Endothelial cell (in vitro differentiated cells): ENCODE data around the gene TAP1. TPM values are rescaled to one million over a fixed set of nuclear protein-coding genes. Genes with fewer than 3 reads are reported as not detected.

Experiments used
- DNase-seq: peaks from one replicate; pipeline ENCODE4 v3.0.0; 2021; ENCODE audit warnings: low spot score
- H3K27ac Mint-ChIP-seq: one replicate; pipeline ENCODE4 v1.8.0; 2021; ENCODE audit warnings: mixed read lengths, inconsistent platforms; ENCODE audit not compliant: unreplicated experiment
- H3K27me3 Mint-ChIP-seq: one replicate; pipeline ENCODE4 v1.8.0; 2021; ENCODE audit warnings: mild to moderate bottlenecking, moderate library complexity, mixed read lengths, inconsistent platforms; ENCODE audit not compliant: unreplicated experiment
- H3K36me3 Mint-ChIP-seq: one replicate; pipeline ENCODE4 v1.8.0; 2021; ENCODE audit warnings: mild to moderate bottlenecking, low read depth, mixed read lengths, inconsistent platforms; ENCODE audit not compliant: unreplicated experiment
- H3K4me1 Mint-ChIP-seq: one replicate; pipeline ENCODE4 v1.8.0; 2021; ENCODE audit warnings: mild to moderate bottlenecking, mixed read lengths, inconsistent platforms; ENCODE audit not compliant: unreplicated experiment
- H3K4me3 Mint-ChIP-seq: one replicate; pipeline ENCODE4 v1.8.0; 2021; ENCODE audit warnings: mild to moderate bottlenecking, mixed read lengths, inconsistent platforms; ENCODE audit not compliant: unreplicated experiment
- H3K9me3 Mint-ChIP-seq: one replicate; pipeline ENCODE4 v1.8.0; 2021; ENCODE audit warnings: mixed read lengths, inconsistent platforms; ENCODE audit not compliant: unreplicated experiment
- CTCF ChIP-seq: fragments of 200-600 bp; sonication (generic); IDR thresholded peaks from one replicate; pipeline ENCODE4 v1.5.0; 2021; ENCODE audit warnings: antibody characterized with exemption; ENCODE audit not compliant: unreplicated experiment
- total RNA-seq: library from RNA; stranded (reverse); fragmentation: NEBNext Ultra II Directional; extraction: Animal tissue kit (Norgen Biotek cat#: 25700); gene quantifications from one replicate; pipeline ENCODE4 v1.2.1, GENCODE V29; 2021; ENCODE audit not compliant: unreplicated experiment

Gene TAP1
- total RNA-seq, 1 donor from 2014 or later, result 1.6 TPM

GRCh38 chr6:32889533-32889932 lies 36.0 kb upstream of the TAP1 start:
- Mint-ChIP-seq H3K27ac (no peak overlapping the region), H3K36me3 (no peaks in the 10 kb centered on the region), H3K9me3 (no peaks in the 10 kb centered on the region), H3K27me3 (peaks cover 2% of the 10 kb centered on the region), H3K4me3 (no peak overlapping the region), H3K4me1 (peaks cover 15% of the 10 kb centered on the region)
- DNase-seq, result no peak
- no peak for TF ChIP-seq CTCF

DNA sequence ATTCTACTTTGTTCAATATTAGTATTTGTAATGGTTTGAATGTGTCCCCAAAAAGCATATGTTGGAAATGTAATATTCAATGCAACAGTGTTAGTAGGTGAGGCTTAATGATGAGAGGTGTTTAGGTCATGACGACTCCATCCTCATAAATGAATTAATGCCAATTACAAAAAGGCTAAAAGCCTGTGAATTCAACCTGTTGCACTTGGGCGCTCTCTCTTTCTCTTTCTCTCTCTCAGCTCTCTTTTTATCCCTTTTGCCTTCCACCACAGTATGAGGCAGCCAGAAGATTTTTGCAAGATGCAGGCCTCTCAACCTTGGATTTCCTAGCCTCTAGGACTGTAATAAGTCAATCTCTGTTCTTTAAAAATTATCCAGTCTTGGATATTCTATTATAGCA lies 35.1 kb upstream of the TAP1 start:
- no peak for TF ChIP-seq CTCF
- no peak overlapping the region for H3K27ac Mint-ChIP-seq
- peaks cover 4% of the 10 kb centered on the region for H3K27me3 Mint-ChIP-seq
- peaks cover 15% of the 10 kb centered on the region for H3K4me1 Mint-ChIP-seq
- no peaks in the 10 kb centered on the region for H3K9me3 Mint-ChIP-seq
- H3K4me3 Mint-ChIP-seq, result no peak overlapping the region
- no peaks in the 10 kb centered on the region for H3K36me3 Mint-ChIP-seq
- no peak for DNase-seq

GRCh38 chr6:32887616-32888015 lies 34.1 kb upstream of the TAP1 start:
- no peak overlapping the region for H3K27ac Mint-ChIP-seq
- H3K4me3 Mint-ChIP-seq, result no peak overlapping the region
- no peaks in the 10 kb centered on the region for H3K36me3 Mint-ChIP-seq
- peaks cover 13% of the 10 kb centered on the region for H3K4me1 Mint-ChIP-seq
- H3K27me3 Mint-ChIP-seq, result peaks cover 5% of the 10 kb centered on the region
- no peaks in the 10 kb centered on the region for H3K9me3 Mint-ChIP-seq
- no peak for TF ChIP-seq CTCF
- no peak for DNase-seq

DNA sequence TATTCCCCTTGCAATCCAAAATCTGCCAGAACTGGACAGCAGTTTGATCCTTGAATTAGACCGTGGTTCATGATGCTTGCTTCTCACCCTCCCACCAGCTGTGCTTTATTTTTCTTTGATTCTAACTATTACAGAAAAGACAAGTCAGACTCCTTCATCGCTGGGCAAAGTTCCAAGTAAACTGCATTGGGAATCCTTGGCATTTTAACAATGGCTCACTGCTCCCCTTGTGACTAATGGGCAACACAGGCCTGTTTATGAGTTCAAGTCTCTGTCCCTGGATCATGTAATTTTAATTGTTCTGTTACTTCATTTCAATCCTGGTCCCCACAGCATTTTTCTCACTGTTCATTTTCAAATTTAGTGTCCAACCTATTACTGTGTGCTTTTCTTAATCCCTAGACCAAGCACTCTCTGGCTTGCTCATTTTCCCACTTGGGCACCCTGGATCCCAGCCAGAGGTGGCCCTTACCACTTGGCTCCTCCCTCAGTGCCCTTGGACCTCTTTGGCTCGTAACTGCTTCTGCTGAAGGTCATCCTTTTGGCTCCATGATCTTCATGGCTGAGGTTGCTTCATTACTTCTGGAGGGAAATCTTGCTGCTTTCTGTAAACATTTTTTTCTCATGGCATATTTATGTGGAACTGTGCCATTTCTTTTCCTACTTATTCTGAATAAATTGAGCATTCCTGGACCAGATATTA lies 33.3 kb upstream of the TAP1 start:
- Mint-ChIP-seq H3K27me3 (peaks cover 7% of the 10 kb centered on the region), H3K36me3 (no peaks in the 10 kb centered on the region), H3K9me3 (no peaks in the 10 kb centered on the region), H3K4me3 (no peak overlapping the region), H3K27ac (no peak overlapping the region), H3K4me1 (peaks cover 13% of the 10 kb centered on the region)
- TF ChIP-seq CTCF, result no peak
- DNase-seq, result no peak

GRCh38 chr6:32885698-32886286 lies 32.3 kb upstream of the TAP1 start:
- DNase-seq, result no peak
- Mint-ChIP-seq H3K4me1 (peaks cover 11% of the 10 kb centered on the region), H3K27ac (no peak overlapping the region), H3K36me3 (no peaks in the 10 kb centered on the region), H3K27me3 (peaks cover 7% of the 10 kb centered on the region), H3K4me3 (no peak overlapping the region), H3K9me3 (no peaks in the 10 kb centered on the region)
- TF ChIP-seq CTCF, result peak; percentile 58
